ENCODE measurements around the gene ARHGAP40. TPM values are rescaled to one million over a fixed set of nuclear protein-coding genes. Genes with fewer than 3 reads are reported as not detected.

The ARHGAP40 gene
- total RNA-seq, 1 experiment from 2014 or later: 0.18 TPM

DNA sequence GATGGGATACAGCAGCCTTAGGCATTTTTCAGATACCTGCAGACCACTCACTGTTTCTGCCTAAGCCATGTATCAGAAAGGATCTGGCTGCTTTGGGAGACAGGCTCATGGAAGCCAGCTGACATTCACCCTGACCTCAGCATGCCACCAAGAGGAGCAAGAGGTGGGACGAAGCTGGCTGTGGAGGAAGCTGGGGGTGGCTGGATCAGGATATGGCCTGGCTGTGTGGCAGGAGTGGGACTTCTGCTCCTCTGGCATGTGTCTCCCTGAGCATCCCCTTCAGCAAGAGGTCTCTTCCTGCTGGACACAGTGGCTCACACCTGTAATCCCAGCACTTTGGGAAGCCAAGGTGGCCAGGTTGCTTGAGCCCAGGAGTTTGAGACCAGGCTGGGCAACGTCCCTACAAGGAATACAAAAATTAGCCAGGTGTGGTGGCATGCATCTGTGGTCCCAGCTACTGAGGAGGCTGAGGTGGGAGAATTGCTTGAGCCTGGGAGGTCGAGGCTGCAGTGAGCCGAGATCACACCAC is 19.7 kb upstream of the ARHGAP40 start:
- in situ Hi-C loops (cut with HindIII; ENCODE audit: low pct_unique_long_range_greater_than_20kb, low sequenced_read_pairs): no loop called here

DNA sequence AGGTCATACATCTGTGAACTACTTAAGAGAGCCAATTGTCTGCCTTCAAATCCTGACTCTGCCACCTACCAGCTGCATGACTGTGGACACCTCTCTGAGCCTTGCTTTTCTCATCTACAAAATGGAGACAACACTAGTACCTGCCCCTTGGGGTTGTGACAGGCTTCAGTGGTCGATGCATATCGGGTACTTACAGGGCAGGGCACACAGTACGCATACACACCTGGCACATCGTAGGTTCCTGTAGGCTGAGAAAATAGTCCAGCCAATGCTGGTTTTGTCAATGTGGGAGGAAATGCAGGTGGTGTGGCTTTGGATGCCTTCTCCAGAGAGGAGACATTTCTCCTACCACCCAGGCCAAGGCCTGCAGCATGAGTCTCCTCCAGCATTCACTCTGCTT is 18.3 kb upstream of the ARHGAP40 start:
- no peaks in the 10 kb centered on the region for H3K9me3 ChIP-seq (ENCODE audit: control insufficient read depth, insufficient read depth, low read depth, low read length)
- H3K4me3 ChIP-seq (ENCODE audit: low read depth in 2 of 2, low read length in 2 of 2): no peak overlapping the region
- H3K4me1 ChIP-seq (ENCODE audit: control insufficient read depth, insufficient read depth, low read length): no peaks in the 10 kb centered on the region
- no peaks in the 10 kb centered on the region for H3K27me3 ChIP-seq (ENCODE audit: control insufficient read depth, insufficient read depth, low read length)
- intact Hi-C loops (cut with micrococcal nuclease; ENCODE audit: unreplicated experiment) (no loop called here), in situ Hi-C loops (cut with HindIII; ENCODE audit: low pct_unique_long_range_greater_than_20kb, low sequenced_read_pairs) (no loop called here)
- no peaks in the 10 kb centered on the region for H3K36me3 ChIP-seq (ENCODE audit: control insufficient read depth, insufficient read depth, low read length)
- ChIA-PET CTCF (no interaction called here), POLR2A (no interaction called here)
- ATAC-seq (no peak), DNase-seq (ENCODE audit: low read depth, low spot score) (no peak)
- no TSS peak for BruUV-seq (replicated peaks)
- TF ChIP-seq POLR2AphosphoS5 (IDR thresholded peaks at IDR 0.05; ENCODE audit: low read depth, low read length) (no peak), SIN3A (IDR thresholded peaks at IDR 0.05; ENCODE audit: borderline replicate concordance, insufficient read depth, low read depth, low read length) (no peak), TCF7L2 (IDR thresholded peaks at IDR 0.05; ENCODE audit: low read depth, low read length) (no peak)
- TF ChIP-seq, protein P1, sequence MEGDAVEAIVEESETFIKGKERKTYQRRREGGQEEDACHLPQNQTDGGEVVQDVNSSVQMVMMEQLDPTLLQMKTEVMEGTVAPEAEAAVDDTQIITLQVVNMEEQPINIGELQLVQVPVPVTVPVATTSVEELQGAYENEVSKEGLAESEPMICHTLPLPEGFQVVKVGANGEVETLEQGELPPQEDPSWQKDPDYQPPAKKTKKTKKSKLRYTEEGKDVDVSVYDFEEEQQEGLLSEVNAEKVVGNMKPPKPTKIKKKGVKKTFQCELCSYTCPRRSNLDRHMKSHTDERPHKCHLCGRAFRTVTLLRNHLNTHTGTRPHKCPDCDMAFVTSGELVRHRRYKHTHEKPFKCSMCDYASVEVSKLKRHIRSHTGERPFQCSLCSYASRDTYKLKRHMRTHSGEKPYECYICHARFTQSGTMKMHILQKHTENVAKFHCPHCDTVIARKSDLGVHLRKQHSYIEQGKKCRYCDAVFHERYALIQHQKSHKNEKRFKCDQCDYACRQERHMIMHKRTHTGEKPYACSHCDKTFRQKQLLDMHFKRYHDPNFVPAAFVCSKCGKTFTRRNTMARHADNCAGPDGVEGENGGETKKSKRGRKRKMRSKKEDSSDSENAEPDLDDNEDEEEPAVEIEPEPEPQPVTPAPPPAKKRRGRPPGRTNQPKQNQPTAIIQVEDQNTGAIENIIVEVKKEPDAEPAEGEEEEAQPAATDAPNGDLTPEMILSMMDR (IDR thresholded peaks at IDR 0.05): no peak
- TF ChIP-seq, protein P2, sequence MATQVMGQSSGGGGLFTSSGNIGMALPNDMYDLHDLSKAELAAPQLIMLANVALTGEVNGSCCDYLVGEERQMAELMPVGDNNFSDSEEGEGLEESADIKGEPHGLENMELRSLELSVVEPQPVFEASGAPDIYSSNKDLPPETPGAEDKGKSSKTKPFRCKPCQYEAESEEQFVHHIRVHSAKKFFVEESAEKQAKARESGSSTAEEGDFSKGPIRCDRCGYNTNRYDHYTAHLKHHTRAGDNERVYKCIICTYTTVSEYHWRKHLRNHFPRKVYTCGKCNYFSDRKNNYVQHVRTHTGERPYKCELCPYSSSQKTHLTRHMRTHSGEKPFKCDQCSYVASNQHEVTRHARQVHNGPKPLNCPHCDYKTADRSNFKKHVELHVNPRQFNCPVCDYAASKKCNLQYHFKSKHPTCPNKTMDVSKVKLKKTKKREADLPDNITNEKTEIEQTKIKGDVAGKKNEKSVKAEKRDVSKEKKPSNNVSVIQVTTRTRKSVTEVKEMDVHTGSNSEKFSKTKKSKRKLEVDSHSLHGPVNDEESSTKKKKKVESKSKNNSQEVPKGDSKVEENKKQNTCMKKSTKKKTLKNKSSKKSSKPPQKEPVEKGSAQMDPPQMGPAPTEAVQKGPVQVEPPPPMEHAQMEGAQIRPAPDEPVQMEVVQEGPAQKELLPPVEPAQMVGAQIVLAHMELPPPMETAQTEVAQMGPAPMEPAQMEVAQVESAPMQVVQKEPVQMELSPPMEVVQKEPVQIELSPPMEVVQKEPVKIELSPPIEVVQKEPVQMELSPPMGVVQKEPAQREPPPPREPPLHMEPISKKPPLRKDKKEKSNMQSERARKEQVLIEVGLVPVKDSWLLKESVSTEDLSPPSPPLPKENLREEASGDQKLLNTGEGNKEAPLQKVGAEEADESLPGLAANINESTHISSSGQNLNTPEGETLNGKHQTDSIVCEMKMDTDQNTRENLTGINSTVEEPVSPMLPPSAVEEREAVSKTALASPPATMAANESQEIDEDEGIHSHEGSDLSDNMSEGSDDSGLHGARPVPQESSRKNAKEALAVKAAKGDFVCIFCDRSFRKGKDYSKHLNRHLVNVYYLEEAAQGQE (IDR thresholded peaks at IDR 0.05; ENCODE audit: insufficient read depth in 1 of 2, low read depth in 2 of 2, low read length in 1 of 2): no peak
- H3K27ac ChIP-seq (ENCODE audit: low read length): no peak overlapping the region

More for the DNA sequence above, 19.7 kb upstream of the ARHGAP40 start:
- Histone ChIP-seq H3K9me3 (ENCODE audit: control insufficient read depth, insufficient read depth, low read depth, low read length) (no peaks in the 10 kb centered on the region), H3K4me1 (ENCODE audit: control insufficient read depth, insufficient read depth, low read length) (no peaks in the 10 kb centered on the region), H3K36me3 (ENCODE audit: control insufficient read depth, insufficient read depth, low read length) (no peaks in the 10 kb centered on the region), H3K27me3 (ENCODE audit: control insufficient read depth, insufficient read depth, low read length) (no peaks in the 10 kb centered on the region), H3K4me3 (ENCODE audit: low read depth in 2 of 2, low read length in 2 of 2) (no peak overlapping the region), H3K27ac (ENCODE audit: low read length) (no peak overlapping the region)
- intact Hi-C loops (cut with micrococcal nuclease; ENCODE audit: unreplicated experiment): no loop called here
- ChIA-PET CTCF (no interaction called here), POLR2A (no interaction called here)
- DNase-seq (ENCODE audit: low read depth, low spot score) (no peak), ATAC-seq (no peak)
- BruUV-seq (replicated peaks): no TSS peak
- TF ChIP-seq TCF7L2 (IDR thresholded peaks at IDR 0.05; ENCODE audit: low read depth, low read length): no peak
- no peak for TF ChIP-seq POLR2AphosphoS5 (IDR thresholded peaks at IDR 0.05; ENCODE audit: low read depth, low read length)
- TF ChIP-seq, protein P1 (IDR thresholded peaks at IDR 0.05): no peak
- no peak for TF ChIP-seq SIN3A (IDR thresholded peaks at IDR 0.05; ENCODE audit: borderline replicate concordance, insufficient read depth, low read depth, low read length)
- TF ChIP-seq, protein P2 (IDR thresholded peaks at IDR 0.05; ENCODE audit: insufficient read depth in 1 of 2, low read depth in 2 of 2, low read length in 1 of 2): no peak
